ENCODE results near the gene FHOD1.
A peak's percentile ranks its signal among the peaks of the same experiment; 100 is the strongest.

Gene FHOD1

DNA sequence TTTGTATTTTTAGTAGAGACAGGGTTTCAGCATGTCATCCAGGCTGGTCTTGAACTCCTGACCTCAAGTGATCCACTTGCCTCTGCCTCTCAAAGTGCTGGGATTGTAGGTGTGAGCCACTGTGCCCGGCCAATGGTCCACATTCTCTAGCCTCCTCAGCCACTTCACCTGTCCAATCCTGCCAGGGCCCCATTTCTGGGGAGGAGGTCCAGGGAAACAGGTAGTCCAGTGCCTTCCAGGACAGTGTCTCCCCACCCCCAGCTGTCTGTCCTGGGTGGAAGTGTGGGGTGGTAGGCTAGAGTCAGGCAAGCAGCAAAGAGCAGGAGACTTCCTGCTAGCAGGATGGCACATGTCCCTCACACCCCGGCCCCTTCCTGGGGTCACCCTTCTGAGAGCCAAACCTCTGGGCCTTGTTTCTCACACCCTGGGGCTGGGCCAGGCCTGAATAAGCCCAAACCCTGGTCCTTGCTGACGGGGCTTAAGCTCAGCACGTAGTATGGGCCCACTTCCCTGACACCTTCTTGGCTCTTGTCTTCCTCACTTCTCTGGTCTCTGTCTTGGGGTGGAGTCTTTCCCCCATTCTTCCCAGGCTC, 5.0 kb downstream of the FHOD1 start:
- Histone ChIP-seq H3K4me3 (ENCODE audit: low read depth in 1 of 2, low read length in 2 of 2) (no peak overlapping the region), H3K36me3 (ENCODE audit: control insufficient read depth in 1 of 2, insufficient read depth in 2 of 2, low read length in 2 of 2) (peaks cover 7 to 24% of the 10 kb centered on the region in 2 donors), H3K9me3 (ENCODE audit: control insufficient read depth in 1 of 2, low read length in 2 of 2) (no peaks in the 10 kb centered on the region), H3K27ac (ENCODE audit: low read depth, low read length) (no peak overlapping the region), H3K4me1 (ENCODE audit: control insufficient read depth in 1 of 2, insufficient read depth in 2 of 2, low read length in 2 of 2) (peaks cover 43 to 54% of the 10 kb centered on the region in 2 donors), H3K9ac (ENCODE audit: low read depth in 1 of 2, low read length in 2 of 2) (peak overlapping the region; percentile 0 to 47), H3K27me3 (ENCODE audit: control insufficient read depth in 1 of 2, insufficient read depth in 2 of 2, low read length in 2 of 2) (no peaks in the 10 kb centered on the region)

DNA sequence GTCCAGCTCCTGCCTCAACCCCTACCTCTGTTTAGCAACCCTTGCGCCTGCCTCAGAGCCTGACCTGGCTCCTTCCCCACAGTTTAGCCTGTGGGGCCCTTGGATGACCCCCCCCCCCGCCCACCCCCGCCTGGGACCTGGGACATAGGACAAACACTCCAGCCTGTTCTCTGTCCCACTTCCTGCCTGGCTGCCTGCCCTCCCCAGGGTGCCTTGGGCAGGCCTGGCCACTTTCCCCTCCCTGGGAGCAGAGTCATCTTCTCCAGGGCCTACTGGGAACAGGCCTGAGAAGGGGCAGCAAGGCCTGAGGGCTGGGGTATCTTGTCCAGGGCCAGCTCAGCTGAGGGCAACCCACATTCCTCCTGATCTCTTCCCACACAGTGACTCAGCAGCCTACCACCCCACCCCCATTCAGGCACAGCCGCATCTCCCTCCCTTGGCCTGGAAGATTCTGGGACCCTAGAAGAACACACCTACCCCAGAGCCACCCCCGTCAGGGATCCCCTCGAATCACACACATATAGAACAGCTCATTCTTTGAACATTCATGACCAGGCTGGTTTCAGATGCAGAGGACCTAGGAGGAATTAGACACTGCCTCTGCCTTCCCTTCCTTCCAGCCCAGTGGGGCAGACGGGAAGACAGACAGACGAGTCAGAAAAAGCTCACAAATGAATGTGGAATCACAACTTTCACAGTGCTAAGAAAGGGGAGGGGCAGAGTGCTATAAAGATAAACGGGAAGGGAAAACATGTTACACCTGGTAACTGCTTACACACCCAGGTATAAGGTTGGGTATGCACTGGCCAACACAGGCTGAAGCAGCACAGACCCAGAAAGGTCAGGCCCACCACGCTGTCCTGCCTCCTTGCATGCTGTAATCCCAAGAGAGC, 6.0 kb downstream of the FHOD1 start:
- no peaks in the 10 kb centered on the region for H3K27me3 ChIP-seq (ENCODE audit: control insufficient read depth in 1 of 2, insufficient read depth in 2 of 2, low read length in 2 of 2)
- no peaks in the 10 kb centered on the region for H3K9me3 ChIP-seq (ENCODE audit: control insufficient read depth in 1 of 2, low read length in 2 of 2)
- H3K4me3 ChIP-seq (ENCODE audit: low read depth in 1 of 2, low read length in 2 of 2) = peak overlapping the region; percentile 32 to 51
- H3K36me3 ChIP-seq (ENCODE audit: control insufficient read depth in 1 of 2, insufficient read depth in 2 of 2, low read length in 2 of 2) = peaks cover 8 to 31% of the 10 kb centered on the region in 2 donors
- peaks cover 43 to 54% of the 10 kb centered on the region in 2 donors for H3K4me1 ChIP-seq (ENCODE audit: control insufficient read depth in 1 of 2, insufficient read depth in 2 of 2, low read length in 2 of 2)
- peak overlapping the region; percentile 44 to 70 for H3K9ac ChIP-seq (ENCODE audit: low read depth in 1 of 2, low read length in 2 of 2)
- peak overlapping the region; percentile 84 for H3K27ac ChIP-seq (ENCODE audit: low read depth, low read length)

DNA sequence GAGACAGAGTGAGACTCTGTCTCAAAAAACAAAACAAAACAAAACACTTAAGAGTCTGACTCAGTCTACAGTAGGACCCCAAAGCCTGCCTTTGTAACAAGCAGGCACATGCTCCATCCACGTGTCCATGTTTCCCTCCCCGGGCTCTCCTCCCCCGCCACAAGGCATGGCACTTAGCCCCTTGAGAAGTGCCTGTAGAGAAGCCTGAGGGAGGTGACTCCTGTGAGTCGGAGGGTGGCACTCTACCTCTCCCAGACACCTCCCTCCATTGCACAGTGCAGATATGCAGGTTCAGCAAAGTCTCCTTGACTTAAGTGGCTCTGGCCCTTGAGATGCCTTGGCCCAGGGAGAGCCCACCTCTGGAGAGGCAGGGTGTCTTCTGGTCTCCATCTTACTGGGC, 6.8 kb downstream of the FHOD1 start:
- no peak overlapping the region for H3K9ac ChIP-seq (ENCODE audit: low read depth in 1 of 2, low read length in 2 of 2)
- H3K9me3 ChIP-seq (ENCODE audit: control insufficient read depth in 1 of 2, low read length in 2 of 2) = no peaks in the 10 kb centered on the region
- peaks cover 43 to 48% of the 10 kb centered on the region in 2 donors for H3K4me1 ChIP-seq (ENCODE audit: control insufficient read depth in 1 of 2, insufficient read depth in 2 of 2, low read length in 2 of 2)
- H3K27ac ChIP-seq (ENCODE audit: low read depth, low read length) = peak overlapping the region; percentile 84
- H3K4me3 ChIP-seq (ENCODE audit: low read depth in 1 of 2, low read length in 2 of 2) = no peak overlapping the region
- H3K36me3 ChIP-seq (ENCODE audit: control insufficient read depth in 1 of 2, insufficient read depth in 2 of 2, low read length in 2 of 2) = peaks cover 16 to 38% of the 10 kb centered on the region in 2 donors
- no peaks in the 10 kb centered on the region for H3K27me3 ChIP-seq (ENCODE audit: control insufficient read depth in 1 of 2, insufficient read depth in 2 of 2, low read length in 2 of 2)

DNA sequence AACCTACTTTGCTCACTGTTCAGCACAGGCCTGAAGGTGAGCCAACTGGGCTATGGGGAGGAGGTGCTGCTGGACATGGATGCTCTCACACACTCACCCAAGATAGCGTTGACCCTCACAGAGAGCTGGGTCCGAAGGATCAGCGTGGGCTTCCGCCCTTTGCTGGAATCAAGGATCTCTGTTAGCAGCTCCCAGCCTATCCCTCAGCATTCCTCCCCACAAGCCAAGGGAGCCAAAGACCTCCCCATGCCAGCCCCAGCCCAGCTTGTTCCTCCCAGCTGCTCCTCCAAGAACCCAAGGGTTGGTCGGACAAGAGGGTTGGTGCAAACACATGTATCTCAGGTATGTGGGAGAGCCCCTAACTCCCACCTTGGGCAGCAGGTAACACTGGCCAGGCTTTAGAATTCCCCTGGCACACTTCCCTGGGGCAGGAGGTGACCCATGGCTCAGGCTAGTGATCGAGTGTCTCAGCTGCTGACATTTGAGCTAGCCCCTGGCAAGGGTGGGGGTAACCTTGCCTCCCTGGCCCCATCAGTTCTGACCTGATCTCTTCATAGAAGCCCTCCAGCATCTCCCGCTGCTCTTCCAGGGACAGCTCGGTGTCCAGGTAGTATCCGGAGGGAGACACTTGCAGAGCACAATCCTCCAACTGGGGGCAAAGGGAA, 8.3 kb downstream of the FHOD1 start:
- Histone ChIP-seq H3K27ac (ENCODE audit: low read depth, low read length) (no peak overlapping the region), H3K27me3 (ENCODE audit: control insufficient read depth in 1 of 2, insufficient read depth in 2 of 2, low read length in 2 of 2) (no peaks in the 10 kb centered on the region), H3K9me3 (ENCODE audit: control insufficient read depth in 1 of 2, low read length in 2 of 2) (no peaks in the 10 kb centered on the region), H3K4me1 (ENCODE audit: control insufficient read depth in 1 of 2, insufficient read depth in 2 of 2, low read length in 2 of 2) (peaks cover 28 to 33% of the 10 kb centered on the region in 2 donors), H3K36me3 (ENCODE audit: control insufficient read depth in 1 of 2, insufficient read depth in 2 of 2, low read length in 2 of 2) (peaks cover 19 to 46% of the 10 kb centered on the region in 2 donors), H3K4me3 (ENCODE audit: low read depth in 1 of 2, low read length in 2 of 2) (no peak overlapping the region), H3K9ac (ENCODE audit: low read depth in 1 of 2, low read length in 2 of 2) (no peak overlapping the region)

DNA sequence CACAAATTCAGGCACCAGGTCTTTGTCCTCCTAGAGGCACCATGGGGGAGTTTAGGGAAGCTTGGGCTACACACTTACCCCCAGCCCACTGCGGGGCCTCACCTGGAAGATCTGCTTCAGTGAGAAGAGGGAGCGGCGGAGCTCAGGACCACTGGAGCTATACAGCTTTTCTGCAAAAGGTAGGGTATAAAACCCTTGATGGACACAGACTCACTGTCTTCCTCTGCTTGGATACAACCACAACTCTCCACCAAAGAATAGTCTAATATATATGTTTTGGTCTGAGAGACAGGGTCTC, 9.1 kb downstream of the FHOD1 start:
- Histone ChIP-seq H3K27me3 (ENCODE audit: control insufficient read depth in 1 of 2, insufficient read depth in 2 of 2, low read length in 2 of 2) (no peaks in the 10 kb centered on the region), H3K4me1 (ENCODE audit: control insufficient read depth in 1 of 2, insufficient read depth in 2 of 2, low read length in 2 of 2) (peaks cover 22 to 26% of the 10 kb centered on the region in 2 donors), H3K4me3 (ENCODE audit: low read depth in 1 of 2, low read length in 2 of 2) (no peak overlapping the region), H3K27ac (ENCODE audit: low read depth, low read length) (no peak overlapping the region), H3K9me3 (ENCODE audit: control insufficient read depth in 1 of 2, low read length in 2 of 2) (no peaks in the 10 kb centered on the region), H3K36me3 (ENCODE audit: control insufficient read depth in 1 of 2, insufficient read depth in 2 of 2, low read length in 2 of 2) (peaks cover 23 to 50% of the 10 kb centered on the region in 2 donors), H3K9ac (ENCODE audit: low read depth in 1 of 2, low read length in 2 of 2) (no peak overlapping the region)

DNA sequence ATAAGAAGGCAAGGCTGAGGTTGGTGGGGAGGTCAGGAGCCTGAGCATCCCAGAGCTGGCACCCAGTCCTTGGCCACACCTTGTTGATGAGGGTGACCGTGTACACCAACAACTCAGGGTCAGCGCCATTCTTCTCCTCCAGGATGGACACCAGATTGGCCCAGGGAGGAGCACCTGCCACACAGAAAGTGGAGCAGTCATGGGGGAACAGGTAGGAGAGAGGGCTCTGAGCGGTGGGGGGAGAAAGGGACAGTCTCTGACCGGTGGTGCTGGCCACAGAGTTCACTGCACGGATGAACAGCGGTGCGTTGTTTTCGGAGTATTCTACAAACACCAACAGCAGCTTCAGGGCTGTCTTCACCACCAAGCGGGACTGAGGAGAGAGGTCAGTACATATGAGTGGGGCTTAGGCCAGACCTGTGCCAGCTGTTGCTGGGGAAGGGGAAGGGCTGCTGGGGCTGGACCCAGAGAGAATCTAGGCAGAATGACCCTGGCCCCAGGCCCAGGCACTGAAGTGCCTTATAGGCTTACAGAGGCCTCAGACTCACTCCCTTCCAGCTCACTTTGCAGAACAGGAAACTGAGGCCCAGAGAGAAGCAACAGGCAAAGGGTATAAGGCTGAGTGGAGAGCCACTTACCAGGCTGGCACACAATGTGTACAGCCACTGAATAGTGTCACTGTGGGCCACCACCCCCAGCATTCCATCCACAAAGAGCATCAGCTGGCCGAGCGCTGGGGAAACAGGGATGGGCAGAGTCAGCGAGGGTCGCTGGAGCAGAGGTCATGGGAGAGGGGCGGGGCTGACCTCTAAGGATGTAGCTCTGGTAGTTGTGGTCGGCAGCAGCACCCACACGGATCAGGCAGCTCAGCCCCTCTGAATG, 9.6 kb downstream of the FHOD1 start:
- no peak overlapping the region for H3K27ac ChIP-seq (ENCODE audit: low read depth, low read length)
- peaks cover 21 to 22% of the 10 kb centered on the region in 2 donors for H3K4me1 ChIP-seq (ENCODE audit: control insufficient read depth in 1 of 2, insufficient read depth in 2 of 2, low read length in 2 of 2)
- H3K4me3 ChIP-seq (ENCODE audit: low read depth in 1 of 2, low read length in 2 of 2) = no peak overlapping the region
- H3K9me3 ChIP-seq (ENCODE audit: control insufficient read depth in 1 of 2, low read length in 2 of 2) = no peaks in the 10 kb centered on the region
- H3K36me3 ChIP-seq (ENCODE audit: control insufficient read depth in 1 of 2, insufficient read depth in 2 of 2, low read length in 2 of 2) = peaks cover 23 to 50% of the 10 kb centered on the region in 2 donors
- H3K27me3 ChIP-seq (ENCODE audit: control insufficient read depth in 1 of 2, insufficient read depth in 2 of 2, low read length in 2 of 2) = no peaks in the 10 kb centered on the region
- no peak overlapping the region for H3K9ac ChIP-seq (ENCODE audit: low read depth in 1 of 2, low read length in 2 of 2)

DNA sequence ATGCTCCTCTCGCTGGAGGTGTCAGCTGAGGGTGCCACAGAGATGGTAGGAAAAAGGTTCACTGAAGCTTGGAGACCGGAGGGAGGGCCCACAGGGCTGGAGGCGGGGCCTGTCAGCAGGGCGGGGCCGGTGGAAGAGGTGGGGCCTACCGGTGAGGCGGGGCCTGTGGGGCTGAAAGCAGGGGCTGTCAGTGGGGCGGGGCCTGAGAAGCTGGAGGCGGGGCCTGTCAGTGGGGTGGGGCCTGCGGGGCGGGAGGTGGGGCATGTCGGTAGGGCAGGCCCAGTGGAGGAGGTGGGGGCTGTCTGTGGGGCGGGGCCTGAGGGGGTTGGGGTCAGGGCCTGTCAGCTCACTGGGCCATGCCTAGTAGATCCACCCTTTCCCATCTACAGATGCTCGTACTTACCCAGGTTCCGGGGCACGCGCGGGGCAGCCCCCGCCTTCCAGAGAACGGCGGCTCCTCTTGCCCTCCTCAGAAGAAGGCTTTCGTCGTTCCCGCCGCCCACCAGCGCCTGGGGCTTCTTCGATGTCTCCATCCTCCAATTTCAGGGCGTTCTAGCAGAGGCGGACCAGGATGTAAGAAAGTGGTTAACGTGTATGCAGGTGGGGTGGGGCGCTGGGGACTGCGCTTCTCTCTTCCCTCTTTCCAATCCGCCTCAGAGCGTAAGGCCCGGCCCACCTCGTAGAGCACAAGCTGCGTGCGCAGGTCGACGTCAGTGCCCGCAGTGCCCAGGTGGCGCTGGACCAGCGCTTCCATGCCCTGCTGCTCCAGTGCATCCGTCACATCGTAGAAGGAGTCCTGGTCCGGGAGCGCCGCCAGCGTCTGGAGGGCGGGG, 10.5 kb downstream of the FHOD1 start:
- no peak overlapping the region for H3K4me3 ChIP-seq (ENCODE audit: low read depth in 1 of 2, low read length in 2 of 2)
- H3K9ac ChIP-seq (ENCODE audit: low read depth in 1 of 2, low read length in 2 of 2) = no peak overlapping the region
- H3K36me3 ChIP-seq (ENCODE audit: control insufficient read depth in 1 of 2, insufficient read depth in 2 of 2, low read length in 2 of 2) = peaks cover 23 to 53% of the 10 kb centered on the region in 2 donors
- no peaks in the 10 kb centered on the region for H3K9me3 ChIP-seq (ENCODE audit: control insufficient read depth in 1 of 2, low read length in 2 of 2)
- no peaks in the 10 kb centered on the region for H3K27me3 ChIP-seq (ENCODE audit: control insufficient read depth in 1 of 2, insufficient read depth in 2 of 2, low read length in 2 of 2)
- H3K4me1 ChIP-seq (ENCODE audit: control insufficient read depth in 1 of 2, insufficient read depth in 2 of 2, low read length in 2 of 2) = peaks cover 13 to 15% of the 10 kb centered on the region in 2 donors
- no peak overlapping the region for H3K27ac ChIP-seq (ENCODE audit: low read depth, low read length)

DNA sequence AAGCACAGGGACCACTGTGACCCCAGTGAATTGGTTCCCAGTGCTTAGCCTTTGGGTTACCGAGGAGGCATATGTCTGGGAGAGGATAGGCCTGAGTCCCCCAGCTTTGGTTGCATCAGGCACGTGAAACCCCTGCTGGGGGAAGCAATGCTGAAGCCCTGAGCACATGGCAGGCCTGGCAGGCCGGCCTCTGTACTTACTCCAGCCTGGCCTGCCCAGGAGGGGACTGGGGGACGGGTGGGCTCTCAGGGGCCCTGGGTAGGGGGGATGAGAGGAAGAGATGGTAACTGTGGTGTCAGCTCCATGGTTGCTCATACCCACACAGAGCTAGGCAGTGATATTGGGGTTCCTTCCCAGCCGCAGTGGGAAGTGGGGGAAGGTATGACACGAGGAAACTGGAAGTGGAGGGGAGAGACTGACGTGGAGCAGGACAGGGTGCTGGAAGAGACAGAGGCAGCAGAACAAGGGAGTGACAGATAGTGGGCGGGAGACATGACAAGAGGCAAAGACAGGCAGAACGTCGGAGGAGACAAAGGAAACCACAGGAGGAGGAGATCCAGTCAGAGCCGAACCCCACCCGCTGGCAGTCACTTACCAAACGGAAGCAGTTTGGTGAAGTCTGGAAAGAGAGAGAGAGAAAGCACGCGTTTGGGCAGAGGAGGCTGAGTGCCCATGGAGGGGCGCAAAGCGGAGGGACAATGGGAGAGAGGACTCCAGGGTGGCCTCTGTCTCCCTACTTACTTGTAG, 11.3 kb downstream of the FHOD1 start:
- no peaks in the 10 kb centered on the region for H3K9me3 ChIP-seq (ENCODE audit: control insufficient read depth in 1 of 2, low read length in 2 of 2)
- H3K9ac ChIP-seq (ENCODE audit: low read depth in 1 of 2, low read length in 2 of 2) = no peak overlapping the region
- H3K27ac ChIP-seq (ENCODE audit: low read depth, low read length) = no peak overlapping the region
- H3K4me3 ChIP-seq (ENCODE audit: low read depth in 1 of 2, low read length in 2 of 2) = no peak overlapping the region
- H3K27me3 ChIP-seq (ENCODE audit: control insufficient read depth in 1 of 2, insufficient read depth in 2 of 2, low read length in 2 of 2) = no peaks in the 10 kb centered on the region
- H3K36me3 ChIP-seq (ENCODE audit: control insufficient read depth in 1 of 2, insufficient read depth in 2 of 2, low read length in 2 of 2) = peaks cover 31 to 61% of the 10 kb centered on the region in 2 donors
- H3K4me1 ChIP-seq (ENCODE audit: control insufficient read depth in 1 of 2, insufficient read depth in 2 of 2, low read length in 2 of 2) = peaks cover 11 to 12% of the 10 kb centered on the region in 2 donors
